Stimulated activated CD4-positive, alpha-beta T cell treated with anti-CD3 and anti-CD28 coated beads, Interleukin-1b, Interleukin-23, amount 100 ng/mL, for 4 hours (primary cell): ENCODE data around the gene PARD3B.

Source experiments
- DNase-seq, 2 donors: peaks; one replicate each; pipeline ENCODE4 v3.0.0-alpha.2; 2020; ENCODE audit warnings: low read depth in 2 of 2

PARD3B gene

DNA sequence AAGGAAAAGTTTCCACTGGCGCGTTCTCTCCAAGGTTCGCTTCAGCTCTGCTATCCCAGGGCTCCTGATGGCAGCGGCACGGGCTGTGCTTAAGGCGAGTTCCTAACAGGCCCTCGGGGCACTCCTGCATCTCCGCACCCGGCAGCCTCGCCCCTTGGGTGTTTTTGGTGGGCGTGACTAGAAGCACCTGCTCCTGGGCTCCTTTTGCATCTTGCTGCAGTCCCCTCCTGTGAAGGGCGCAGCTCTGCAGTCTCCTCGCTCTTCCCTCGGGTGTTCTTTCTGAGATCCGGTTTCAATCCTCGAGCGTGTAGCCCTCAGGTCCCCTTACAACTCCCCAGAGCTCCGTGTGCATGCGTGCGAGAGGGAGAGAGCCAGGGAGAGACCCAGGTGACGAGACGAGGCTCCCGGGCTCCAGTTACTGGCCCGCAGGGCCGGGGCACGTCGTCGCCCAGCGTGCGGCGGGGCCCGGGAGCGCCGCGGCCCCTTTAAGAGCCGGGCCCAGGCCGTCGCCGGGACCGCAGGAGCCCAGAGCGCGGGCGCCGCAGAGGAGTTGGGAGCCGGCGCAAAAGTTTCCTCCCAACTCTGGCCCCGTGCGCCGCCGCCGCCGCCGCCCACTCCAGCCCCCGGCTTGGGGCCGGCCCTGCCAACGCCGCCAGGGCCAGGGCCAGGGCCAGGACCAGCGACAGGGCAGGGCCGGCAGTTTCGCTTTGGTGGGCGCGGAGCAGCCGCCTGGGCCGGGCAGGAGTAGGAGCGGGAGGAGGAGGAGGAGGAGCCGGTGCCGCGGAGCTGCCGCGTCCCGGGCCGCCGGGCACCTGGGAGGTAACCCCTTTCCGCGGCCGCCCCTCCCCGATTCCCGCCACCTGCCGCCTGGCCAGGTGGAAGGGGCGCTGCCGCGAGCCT is at the start of gene PARD3B:
Gene PARD3B, plus strand, starts transcription at position 515 of the 900 bp plus-strand sequence. CDS start 525 bp downstream, outside the sequence.
- peak; percentile 0 to 21 for DNase-seq

GRCh38 chr2:204496779-204497178 is 48.5 kb upstream of the PARD3B start:
- DNase-seq, result no peak

DNA sequence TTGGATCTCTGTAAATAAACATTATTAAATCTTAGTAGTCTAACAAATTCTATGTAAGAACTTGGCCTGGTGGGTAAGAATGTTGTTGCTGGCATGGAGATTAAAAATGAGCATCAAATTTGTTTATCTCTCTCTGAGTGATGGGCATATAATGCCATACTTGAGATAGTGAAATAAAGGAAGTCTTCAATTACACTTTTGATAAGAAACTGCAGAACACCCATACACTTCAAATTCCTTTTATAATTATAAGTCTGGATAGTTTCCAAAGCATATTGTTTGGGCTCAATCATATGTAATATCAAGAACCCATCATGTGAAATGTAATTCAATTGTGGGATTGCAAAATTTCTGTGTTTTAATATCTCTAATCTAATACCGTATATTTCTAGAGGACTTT is 47.4 kb upstream of the PARD3B start:
- DNase-seq, result no peak

DNA sequence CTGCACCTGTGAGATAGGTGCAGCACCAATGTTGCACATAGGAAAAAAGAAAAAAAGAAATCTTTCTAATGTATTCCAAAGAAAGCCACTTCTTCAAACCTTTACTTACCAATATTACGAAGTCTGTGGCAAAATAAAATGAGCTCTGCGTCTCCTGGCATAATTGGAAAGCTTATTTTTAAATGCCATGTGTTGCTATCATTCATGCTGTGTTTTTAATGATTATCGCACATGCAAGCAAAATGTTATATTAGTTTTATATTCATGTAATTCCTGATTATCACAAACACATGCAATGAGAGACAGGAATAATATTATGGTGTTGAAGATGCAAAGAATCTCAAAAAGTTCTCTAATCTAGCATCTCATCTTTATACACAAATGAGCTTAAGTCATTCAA is 47.0 kb upstream of the PARD3B start:
- DNase-seq, result no peak

- no peak for DNase-seq
Measured at GRCh38 chr2:204503869-204504268, 41.4 kb upstream of the PARD3B start.

DNA sequence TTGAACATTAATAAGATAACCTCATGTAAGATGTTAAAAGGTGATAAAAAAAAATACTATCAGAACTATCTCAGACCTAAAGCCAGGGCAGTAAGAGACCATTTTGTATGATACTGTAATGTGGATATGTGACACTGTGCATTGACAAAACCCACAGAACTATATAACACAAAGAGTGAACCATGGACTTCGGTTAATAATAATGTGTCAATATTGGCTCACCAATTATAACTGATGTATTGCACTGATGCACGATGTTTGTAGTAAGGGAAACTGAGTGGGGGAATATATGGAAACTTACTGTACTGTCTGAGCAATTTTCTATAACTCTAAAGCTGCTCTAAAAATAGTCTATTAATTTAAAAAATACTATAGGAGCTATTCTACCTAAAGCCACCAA is 40.7 kb upstream of the PARD3B start:
- no peak for DNase-seq

GRCh38 chr2:204505488-204505887 is 39.8 kb upstream of the PARD3B start:
- DNase-seq, result no peak

DNA sequence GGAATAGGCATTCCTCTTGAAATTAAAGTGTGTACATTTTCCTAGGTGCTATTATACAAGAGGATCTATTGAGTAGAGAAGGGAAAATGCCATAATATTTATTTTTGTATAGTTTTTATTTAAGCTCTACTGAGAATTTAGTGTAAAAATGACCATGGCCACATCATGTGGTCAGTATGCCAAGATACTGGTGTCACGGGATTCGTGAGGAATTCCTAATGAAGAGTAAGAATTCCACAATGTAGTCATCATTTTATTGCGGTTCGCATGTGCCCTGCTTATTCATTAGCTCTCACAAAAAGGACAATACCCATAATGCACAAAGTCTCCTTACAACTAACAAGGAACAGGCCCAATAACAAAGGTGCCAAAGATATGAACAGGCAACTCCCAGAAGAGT is 39.3 kb upstream of the PARD3B start:
- no peak for DNase-seq

DNA sequence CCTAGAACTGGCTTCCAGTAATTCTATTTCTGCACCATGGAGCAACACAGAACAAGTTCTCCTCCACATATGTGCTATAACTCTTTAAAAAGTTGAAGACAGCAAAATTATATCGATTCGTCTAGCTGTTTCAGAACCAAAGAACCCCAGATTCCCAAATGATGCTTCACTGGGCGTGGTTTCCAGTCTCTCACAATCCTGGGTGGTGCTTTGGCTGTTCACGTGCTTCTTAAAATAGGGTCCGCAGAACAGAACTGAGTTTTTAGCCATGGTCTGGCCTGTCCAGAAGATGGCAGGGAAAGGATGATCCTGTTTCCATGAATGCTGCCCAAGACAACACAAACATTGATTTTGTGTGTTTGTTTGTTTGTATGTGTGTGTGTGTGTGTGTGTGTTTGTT is 37.6 kb upstream of the PARD3B start:
- no peak for DNase-seq

DNA sequence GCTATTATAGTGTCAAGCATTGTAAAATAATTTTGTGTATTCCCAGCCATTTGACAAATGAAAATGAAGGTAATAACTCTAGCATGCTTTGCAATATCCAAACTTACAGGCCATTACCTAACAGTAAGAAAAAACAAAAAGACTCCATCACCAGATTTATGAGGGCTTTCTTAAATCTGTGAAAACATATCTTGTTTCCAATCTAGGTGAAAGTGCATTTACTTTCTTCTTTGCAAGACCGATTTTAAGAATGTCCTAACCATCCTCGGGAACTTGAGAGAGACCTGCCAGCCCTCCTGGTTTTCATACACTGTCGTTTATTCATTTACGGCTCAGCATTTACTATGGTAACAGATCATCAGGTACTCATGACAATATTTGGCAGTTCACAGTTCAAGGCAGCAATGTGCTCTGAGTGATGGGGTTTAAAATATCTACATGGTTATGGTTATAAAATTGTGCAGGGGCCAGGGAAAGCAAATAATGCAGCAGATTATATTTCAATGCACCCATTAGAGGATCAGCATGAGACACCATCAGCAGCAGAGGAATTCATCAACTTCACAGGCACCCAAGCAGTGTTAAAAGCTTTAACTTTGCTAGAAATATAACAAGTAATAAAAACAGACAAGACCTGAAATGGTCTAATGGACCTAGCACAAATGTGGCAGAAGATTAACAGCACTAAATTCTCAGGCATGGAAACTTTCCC is 34.4 kb upstream of the PARD3B start:
- DNase-seq, result no peak

DNA sequence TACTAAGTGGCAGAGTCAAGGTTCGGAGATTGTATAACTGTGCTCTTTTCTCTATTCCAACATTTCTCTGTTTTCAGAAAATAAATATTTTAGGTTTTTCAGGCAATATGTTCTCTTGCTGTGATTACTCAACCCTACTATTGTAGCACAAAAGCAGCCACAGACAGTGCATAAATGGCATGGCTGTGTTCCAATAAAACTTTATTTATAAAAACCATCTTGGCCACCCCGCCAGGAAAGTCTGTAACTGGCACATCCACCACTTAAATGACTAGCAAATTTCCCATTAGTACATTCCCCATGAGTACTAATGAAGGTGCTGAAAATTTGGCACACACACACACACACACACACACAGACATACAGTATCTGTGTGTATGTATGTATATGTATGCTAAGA is 30.8 kb upstream of the PARD3B start:
- DNase-seq, result no peak

DNA sequence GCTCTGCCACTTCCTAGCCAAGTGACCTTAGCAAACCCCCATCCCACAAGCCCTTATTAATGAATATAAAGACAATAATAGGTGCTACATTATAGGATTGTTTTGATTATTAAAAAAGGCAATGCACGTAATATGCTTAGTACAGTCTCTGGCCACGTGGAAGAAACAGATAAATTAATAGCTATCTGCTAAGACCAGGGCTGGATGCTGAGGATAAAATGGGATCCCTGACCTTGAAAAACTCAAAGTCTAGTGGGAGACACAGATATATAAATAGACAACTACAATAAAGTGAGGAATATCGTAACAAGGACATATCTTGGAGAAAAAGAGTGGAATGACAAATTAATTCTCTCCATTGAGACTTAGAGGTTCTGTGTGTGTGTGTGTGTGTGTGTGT is 29.9 kb upstream of the PARD3B start:
- DNase-seq, result no peak

- DNase-seq, result no peak
Measured at GRCh38 chr2:204517154-204517553, 28.1 kb upstream of the PARD3B start.

DNA sequence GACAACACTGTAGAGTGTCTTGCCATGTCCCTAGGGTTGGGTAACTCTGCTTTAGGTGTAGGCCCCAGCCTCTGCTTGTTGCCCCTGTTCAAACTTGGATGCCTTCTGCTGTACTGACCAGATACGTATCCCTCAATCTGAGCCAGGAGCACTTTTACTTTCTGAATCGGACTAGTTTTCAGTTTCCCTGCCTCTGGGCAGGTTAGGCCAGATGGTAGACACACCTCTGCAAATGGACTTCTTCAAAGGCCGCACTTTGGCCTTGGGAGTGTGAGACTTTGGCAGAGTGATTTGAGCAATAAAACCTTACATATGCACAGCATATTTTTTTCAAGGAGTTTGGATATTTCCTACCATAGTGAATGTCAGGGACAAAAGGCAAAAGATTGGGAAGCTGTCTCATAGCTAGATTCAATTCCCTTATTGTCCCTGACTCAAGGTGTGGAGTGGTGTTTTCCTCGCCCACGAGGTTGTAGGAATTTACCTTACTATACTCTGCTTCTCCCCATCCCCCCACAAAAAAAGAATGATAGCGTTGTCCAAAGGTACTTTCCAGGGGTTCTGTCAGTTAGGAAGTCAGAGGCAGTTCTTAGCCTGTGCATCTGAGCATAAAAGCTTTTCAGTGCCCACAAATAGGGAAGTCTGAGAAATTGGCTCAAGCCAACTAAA is 15.3 kb upstream of the PARD3B start:
- DNase-seq, result no peak

DNA sequence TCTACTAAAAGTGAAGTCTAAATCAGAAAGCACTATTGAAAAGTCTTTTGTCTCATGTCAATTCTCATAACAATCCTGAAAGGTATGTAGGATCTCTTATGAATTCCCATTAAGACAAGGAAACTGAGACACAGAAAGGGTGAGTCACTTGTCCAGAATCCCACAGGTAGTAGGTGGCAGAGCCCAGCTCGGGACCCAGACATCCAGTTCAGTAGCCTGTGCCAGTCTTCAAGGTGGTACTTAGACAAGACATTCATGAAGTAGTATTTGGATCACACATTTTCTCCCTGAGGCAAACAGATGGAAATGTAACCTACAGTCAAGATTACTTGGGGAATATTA is 14.8 kb upstream of the PARD3B start:
- DNase-seq, result no peak

GRCh38 chr2:204533629-204534370 is 11.5 kb upstream of the PARD3B start:
- no peak for DNase-seq

DNA sequence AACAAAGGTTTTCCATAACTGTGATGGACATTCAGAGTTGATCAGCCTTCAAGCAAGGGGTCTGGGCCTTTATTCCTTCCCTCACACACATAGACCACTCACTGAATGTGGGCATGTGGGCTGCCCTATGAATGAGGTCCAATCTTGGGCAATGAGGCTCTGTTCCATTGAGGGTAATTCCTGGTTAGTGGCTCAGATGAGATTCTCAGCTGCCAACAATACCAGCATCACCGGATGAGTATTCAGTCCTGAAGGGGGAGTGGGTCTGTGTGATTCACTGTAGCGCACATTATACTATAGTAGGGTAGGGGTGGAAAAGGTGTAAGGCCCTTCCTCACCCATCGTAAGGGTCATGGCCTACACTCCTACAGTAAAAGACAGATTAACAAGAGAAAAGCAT is 9.9 kb upstream of the PARD3B start:
- DNase-seq, result no peak

DNA sequence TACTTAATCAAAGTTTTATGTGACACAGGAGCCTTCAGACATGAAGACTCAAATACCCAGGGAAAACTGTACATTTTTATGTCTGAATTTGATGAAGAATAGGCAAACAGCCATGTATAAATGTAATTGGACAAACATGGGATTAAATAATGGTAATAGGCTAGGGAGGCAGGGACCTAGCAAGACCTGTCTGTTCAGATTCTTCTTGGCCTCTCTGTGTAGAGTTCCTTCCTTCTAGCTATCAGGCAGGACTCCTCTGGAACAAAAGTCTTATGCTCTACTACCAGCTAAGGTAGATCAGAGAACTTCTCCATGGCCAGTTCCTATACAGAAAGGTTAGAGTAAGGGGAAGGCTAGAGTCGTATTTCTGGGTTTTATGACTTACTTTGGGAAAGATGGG is 9.5 kb upstream of the PARD3B start:
- DNase-seq, result no peak

- no peak for DNase-seq
Measured at GRCh38 chr2:204538182-204539018, 6.9 kb upstream of the PARD3B start.

- no peak for DNase-seq
Measured at GRCh38 chr2:204539019-204539385, 6.3 kb upstream of the PARD3B start.

GRCh38 chr2:204541637-204542036 is 3.6 kb upstream of the PARD3B start:
- DNase-seq, result no peak
